Mucosa of descending colon (tissue), 3 donors: Measurements from ENCODE around the gene MAPK12. TPM values are rescaled to one million over a fixed set of nuclear protein-coding genes. Genes with fewer than 3 reads are reported as not detected.

Source experiments
- ATAC-seq: fragments of 200-7000 bp; cut with Tn5 transposase; one replicate; pipeline ENCODE4 v1.9.1; 2020; ENCODE audit warnings: mild to moderate bottlenecking, moderate library complexity
- DNase-seq, 3 donors: peaks; one replicate each; pipeline ENCODE4 v3.0.0-alpha.2; 2020
- H3K36me3 ChIP-seq: fragments of 200-600 bp; one replicate; pipeline ENCODE4 v1.8.0; 2021; ENCODE audit warnings: low read depth, mild to moderate bottlenecking
- H3K4me1 ChIP-seq: fragments of 200-600 bp; one replicate; pipeline ENCODE4 v1.8.0; 2021; ENCODE audit warnings: low read depth, mild to moderate bottlenecking
- H3K4me3 ChIP-seq: fragments of 200-600 bp; one replicate; pipeline ENCODE4 v1.8.0; 2021; ENCODE audit warnings: mild to moderate bottlenecking
- H3K9me3 ChIP-seq: fragments of 200-600 bp; one replicate; pipeline ENCODE4 v1.8.0; 2021; ENCODE audit warnings: mild to moderate bottlenecking
- CTCF ChIP-seq: fragments of 200-600 bp; IDR thresholded peaks from one replicate; pipeline ENCODE4 v1.8.0; 2022; ENCODE audit warnings: antibody characterized with exemption, mild to moderate bottlenecking
- intact Hi-C, 2 donors: fragments of 100-400 bp; cut with DNase I in 1 of 2; cut with micrococcal nuclease in 1 of 2; formaldehyde crosslinking; loops; one replicate each; pipeline versions ENCODE4 v1.11.0 to v1.11.1; 2022; cut with DNase I, micrococcal nuclease
- total RNA-seq, 3 donors: library from RNA; stranded (reverse); fragmentation: NEBNext Ultra II Directional in 2 of 3; extraction: Animal tissue kit (Norgen Biotek cat#: 25700) in 2 of 3; gene quantifications; one replicate each; pipeline versions ENCODE4 v1.2.1 to v1.2.4, GENCODE V29; 2021 to 2023
- donor health status: DM: no; HTN: no; CAD: no; lungs with moderate emphysema.
- donor health status: DM: no; HTN: no; CAD: no.
- donor health status: DM: no; HTN: yes; CAD: no.

MAPK12 gene
- total RNA-seq, 3 donors from 2014 or later = 2.3 to 6.5 (median 5.2) TPM

- Histone ChIP-seq H3K4me1 (no peaks in the 10 kb centered on the region), H3K4me3 (no peak overlapping the region), H3K9me3 (no peaks in the 10 kb centered on the region), H3K36me3 (peaks cover 30% of the 10 kb centered on the region)
- ATAC-seq = no peak
- intact Hi-C loops = loop anchor here (5.0 kb wide), 1 partner anchor 66 kb away; no protein-coding TSS in a partner anchor
- no peak for DNase-seq
- TF ChIP-seq CTCF = no peak
These were observed 48.2 kb downstream of the MAPK12 start for GRCh38 chr22:50213263-50213662.

- DNase-seq = no peak
- TF ChIP-seq CTCF = no peak
- Histone ChIP-seq H3K9me3 (no peaks in the 10 kb centered on the region), H3K4me1 (no peaks in the 10 kb centered on the region), H3K4me3 (no peak overlapping the region), H3K36me3 (peaks cover 11% of the 10 kb centered on the region)
- ATAC-seq = no peak
- intact Hi-C loops = loop anchor here (5.0 kb wide), 1 partner anchor 64 kb away; no protein-coding TSS in a partner anchor
These were observed 50.3 kb downstream of the MAPK12 start for GRCh38 chr22:50211147-50211546.

- Histone ChIP-seq H3K36me3 (peaks cover 8% of the 10 kb centered on the region), H3K9me3 (no peaks in the 10 kb centered on the region), H3K4me1 (no peaks in the 10 kb centered on the region), H3K4me3 (no peak overlapping the region)
- no peak for DNase-seq
- no peak for TF ChIP-seq CTCF
- ATAC-seq = no peak
- intact Hi-C loops = loop anchor here (5.0 kb wide), 1 partner anchor 63 kb away; no protein-coding TSS in a partner anchor
These were observed 50.9 kb downstream of the MAPK12 start for GRCh38 chr22:50210378-50211139.

GRCh38 chr22:50209893-50210292 lies 51.6 kb downstream of the MAPK12 start:
- H3K36me3 ChIP-seq = peaks cover 8% of the 10 kb centered on the region
- peak; percentile 60 for TF ChIP-seq CTCF
- no peaks in the 10 kb centered on the region for H3K9me3 ChIP-seq
- intact Hi-C loops = loop anchor here (5.0 kb wide), 1 partner anchor 63 kb away; no protein-coding TSS in a partner anchor
- H3K4me1 ChIP-seq = no peaks in the 10 kb centered on the region
- H3K4me3 ChIP-seq = no peak overlapping the region
- DNase-seq (peak; percentile 63 to 84 (median 69)), ATAC-seq (peak; percentile 82)

GRCh38 chr22:50208939-50209892 lies 52.3 kb downstream of the MAPK12 start:
- H3K4me1 ChIP-seq = no peaks in the 10 kb centered on the region
- intact Hi-C loops = no loop called here
- H3K9me3 ChIP-seq = no peaks in the 10 kb centered on the region
- TF ChIP-seq CTCF = no peak
- no peak overlapping the region for H3K4me3 ChIP-seq
- peak in 1 of 3 donors; percentile 24 for DNase-seq
- H3K36me3 ChIP-seq = peaks cover 8% of the 10 kb centered on the region
- ATAC-seq = peak; percentile 16
